OCI-LY1 (cell line): ENCODE results near the gene CENPU.

ENCODE experiments used
- H2AFZ ChIP-seq: fragments of 200-600 bp; sonication (generic), shearing (Covaris generic); 2 replicates; pipeline ENCODE4 v1.6.0; 2014; ENCODE audit warnings: antibody characterized with exemption, mild to moderate bottlenecking, low read length
- H3F3A ChIP-seq: fragments of 200-600 bp; sonication (generic), shearing (Covaris generic); 2 replicates; pipeline ENCODE4 v1.6.0; 2014; ENCODE audit warnings: mild to moderate bottlenecking, antibody characterized with exemption, low read length, moderate library complexity; ENCODE audit not compliant: insufficient read depth
- H3K27ac ChIP-seq: fragments of 200-600 bp; sonication (generic); 2 replicates; pipeline ENCODE4 v1.5.1; 2014; ENCODE audit warnings: low read length, mixed run types, mild to moderate bottlenecking, low read depth; ENCODE audit not compliant: poor library complexity, severe bottlenecking
- H3K27me3 ChIP-seq: fragments of 200-600 bp; sonication (generic); 2 replicates; pipeline ENCODE4 v1.6.0; 2014; ENCODE audit warnings: antibody characterized with exemption, mild to moderate bottlenecking, low read length, moderate library complexity; ENCODE audit not compliant: insufficient read depth
- H3K36me3 ChIP-seq: fragments of 200-600 bp; sonication (generic); 2 replicates; pipeline ENCODE4 v1.6.1; 2014; ENCODE audit warnings: mild to moderate bottlenecking, antibody characterized with exemption, low read length, moderate library complexity, mixed read lengths; ENCODE audit not compliant: insufficient read depth
- H3K4me1 ChIP-seq: fragments of 200-600 bp; sonication (generic); 2 replicates; pipeline ENCODE4 v1.5.1; 2014; ENCODE audit warnings: mild to moderate bottlenecking, low read length, moderate library complexity; ENCODE audit not compliant: insufficient read depth, severe bottlenecking
- H3K4me2 ChIP-seq: fragments of 200-600 bp; sonication (generic), shearing (Covaris generic); 2 replicates; pipeline ENCODE4 v1.6.1; 2014; ENCODE audit warnings: low read length
- H3K4me3 ChIP-seq: fragments of 200-600 bp; sonication (generic); 2 replicates; pipeline ENCODE4 v1.5.1; 2014; ENCODE audit warnings: low read length, low read depth, mild to moderate bottlenecking, mixed read lengths; ENCODE audit not compliant: poor library complexity, severe bottlenecking
- H3K79me2 ChIP-seq: fragments of 200-600 bp; shearing (Covaris generic); 2 replicates; pipeline ENCODE4 v1.6.1; 2016; ENCODE audit warnings: mixed run types, low read length, mixed read lengths; ENCODE audit not compliant: insufficient read depth
- H3K9ac ChIP-seq: fragments of 200-600 bp; sonication (generic), shearing (Covaris generic); 2 replicates; pipeline ENCODE4 v1.6.1; 2014; ENCODE audit warnings: mild to moderate bottlenecking, low read length, mixed read lengths
- H3K9me2 ChIP-seq: fragments of 200-600 bp; sonication (generic), shearing (Covaris generic); 2 replicates; pipeline ENCODE4 v1.6.1; 2014; ENCODE audit warnings: low read depth, mild to moderate bottlenecking, low read length, mixed read lengths
- H3K9me3 ChIP-seq: fragments of 200-600 bp; shearing (Covaris generic); 2 replicates; pipeline ENCODE4 v1.6.1; 2014; ENCODE audit warnings: low read length, mixed read lengths
- H4K20me1 ChIP-seq: fragments of 200-600 bp; sonication (generic), shearing (Covaris generic); 2 replicates; pipeline ENCODE4 v1.6.0; 2016; ENCODE audit warnings: mild to moderate bottlenecking, low read length; ENCODE audit not compliant: insufficient read depth
- CTCF ChIP-seq: fragments of 200-600 bp; sonication (generic), shearing (Covaris generic); IDR thresholded peaks from 2 replicates; pipeline ENCODE4 v1.5.1; 2017; ENCODE audit warnings: mild to moderate bottlenecking, antibody characterized with exemption, low read length, moderate library complexity, mixed read lengths
- EZH2 ChIP-seq: fragments of 200-600 bp; sonication (generic), shearing (Covaris generic); IDR thresholded peaks from 2 replicates; pipeline ENCODE4 v1.8.0; 2017; ENCODE audit warnings: borderline replicate concordance, mixed run types, mild to moderate bottlenecking, antibody characterized with exemption, low read length, moderate library complexity, mixed read lengths

CENPU gene

GRCh38 chr4:184763150-184763780 is 29.4 kb upstream of the CENPU start:
- Histone ChIP-seq H3K27ac (no peak overlapping the region), H3K4me3 (no peak overlapping the region), H3F3A (no peaks in the 10 kb centered on the region), H3K9me3 (no peaks in the 10 kb centered on the region), H3K27me3 (no peaks in the 10 kb centered on the region), H3K79me2 (no peaks in the 10 kb centered on the region), H2AFZ (no peak overlapping the region), H3K9ac (no peak overlapping the region), H3K4me2 (no peak overlapping the region), H3K36me3 (no peaks in the 10 kb centered on the region), H3K9me2 (no peaks in the 10 kb centered on the region), H3K4me1 (no peaks in the 10 kb centered on the region), H4K20me1 (no peaks in the 10 kb centered on the region)
- TF ChIP-seq EZH2, result no peak
- TF ChIP-seq CTCF, result no peak

- no peaks in the 10 kb centered on the region for H3K27me3 ChIP-seq
- no peak overlapping the region for H3K4me3 ChIP-seq
- H3K4me2 ChIP-seq, result no peak overlapping the region
- no peaks in the 10 kb centered on the region for H3K9me3 ChIP-seq
- H3K27ac ChIP-seq, result no peak overlapping the region
- peak overlapping the region; percentile 93; the same call in 1 of the 2 replicates for H2AFZ ChIP-seq
- TF ChIP-seq EZH2, result no peak
- no peak for TF ChIP-seq CTCF
- H3K79me2 ChIP-seq, result no peaks in the 10 kb centered on the region
- no peaks in the 10 kb centered on the region for H3K36me3 ChIP-seq
- H3K9me2 ChIP-seq, result no peaks in the 10 kb centered on the region
- H4K20me1 ChIP-seq, result no peaks in the 10 kb centered on the region
- no peaks in the 10 kb centered on the region for H3K4me1 ChIP-seq
- H3K9ac ChIP-seq, result no peak overlapping the region
- no peaks in the 10 kb centered on the region for H3F3A ChIP-seq
Measured at GRCh38 chr4:184762100-184762499, 28.2 kb upstream of the CENPU start.

- Histone ChIP-seq H3F3A (no peaks in the 10 kb centered on the region), H3K4me2 (no peak overlapping the region), H3K27ac (no peak overlapping the region), H3K9ac (no peak overlapping the region), H3K9me2 (no peaks in the 10 kb centered on the region), H3K79me2 (no peaks in the 10 kb centered on the region), H2AFZ (no peak overlapping the region), H3K4me3 (no peak overlapping the region), H3K27me3 (no peaks in the 10 kb centered on the region), H4K20me1 (no peaks in the 10 kb centered on the region), H3K9me3 (no peaks in the 10 kb centered on the region), H3K4me1 (no peaks in the 10 kb centered on the region), H3K36me3 (no peaks in the 10 kb centered on the region)
- TF ChIP-seq CTCF (no peak), EZH2 (no peak)
Measured at GRCh38 chr4:184760681-184761080, 26.8 kb upstream of the CENPU start.
